DMS153 treated with DMSO at 0.1 percent for 48 hours (cell line): Measurements from ENCODE around the gene ATG14.
"Not testable (repeated sequence)": the region's sequence is repeated elsewhere in the genome, so short reads cannot be mapped to it uniquely, and the experiment has no call there.

Experiments used
- DNase-seq: peaks from one replicate; lab custom pipeline; 2025; ENCODE audit not compliant: unreplicated experiment; lab: John Stamatoyannopoulos, UW

The ATG14 gene

DNA sequence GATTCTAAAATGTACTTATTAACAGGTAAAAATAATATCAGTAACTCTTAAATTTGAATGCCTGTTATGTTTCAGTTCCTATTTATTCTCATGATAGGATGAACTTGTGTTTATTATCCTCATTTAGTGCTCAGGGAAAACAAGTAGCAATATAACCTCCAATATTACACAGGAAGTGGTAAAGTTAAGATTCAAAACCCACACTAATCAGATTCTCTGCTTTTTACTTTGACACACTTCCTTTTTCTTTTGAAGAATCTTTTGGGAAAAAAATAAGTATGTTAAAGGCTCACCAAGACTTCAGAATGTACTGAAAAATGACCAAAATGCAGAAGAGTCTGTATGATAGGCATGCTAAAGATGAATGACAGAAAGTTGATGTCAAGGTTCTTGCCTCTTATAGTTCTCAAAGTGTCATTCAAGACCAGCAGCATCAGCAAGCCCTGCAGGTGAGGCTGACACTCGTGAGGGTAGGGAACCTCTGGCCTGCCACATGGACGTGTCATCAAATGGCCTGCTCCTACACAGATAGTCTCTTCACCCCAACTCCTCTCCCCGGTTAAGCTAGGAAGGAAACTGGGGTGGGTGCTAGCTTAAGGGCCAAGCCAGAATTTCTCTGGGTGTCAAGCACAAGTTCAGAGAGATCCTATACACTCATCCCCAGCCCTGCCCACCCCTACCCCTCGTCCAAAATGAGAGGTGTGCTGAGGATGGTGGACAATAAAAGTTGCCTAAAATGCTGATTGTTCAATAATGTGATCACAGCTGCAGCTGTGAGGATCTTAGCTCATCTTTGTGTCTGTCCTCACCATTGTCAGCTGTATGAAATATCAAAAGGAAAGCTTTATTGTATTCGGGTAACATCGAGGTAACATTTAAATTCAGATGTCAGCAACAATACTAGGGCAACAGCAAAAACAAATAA lies 22.5 kb upstream of the ATG14 start:
- no peak for DNase-seq

DNA sequence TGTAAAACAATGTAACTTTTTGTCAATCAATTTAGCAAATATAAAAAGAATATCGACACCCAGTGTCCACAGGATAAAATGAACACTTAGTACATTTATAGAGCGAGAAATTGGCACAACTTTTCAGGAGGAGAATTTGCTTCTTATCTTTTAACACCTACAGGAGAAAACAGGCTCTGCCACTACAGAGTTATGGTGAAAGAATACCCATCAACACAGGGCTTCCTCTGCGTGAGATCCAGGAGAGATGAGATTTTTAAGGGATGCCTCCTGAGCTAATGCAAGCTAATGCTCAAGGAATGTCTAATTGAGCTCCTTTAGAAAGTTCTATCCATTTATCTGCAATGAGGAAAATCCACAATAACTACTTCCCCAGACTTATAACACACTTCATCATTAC lies 21.0 kb upstream of the ATG14 start:
- DNase-seq = no peak

- DNase-seq = peak; percentile 69
These were observed 18.5 kb upstream of the ATG14 start for GRCh38 chr14:55430024-55430690.

GRCh38 chr14:55427439-55427838 lies 15.8 kb upstream of the ATG14 start:
- DNase-seq = no peak

DNA sequence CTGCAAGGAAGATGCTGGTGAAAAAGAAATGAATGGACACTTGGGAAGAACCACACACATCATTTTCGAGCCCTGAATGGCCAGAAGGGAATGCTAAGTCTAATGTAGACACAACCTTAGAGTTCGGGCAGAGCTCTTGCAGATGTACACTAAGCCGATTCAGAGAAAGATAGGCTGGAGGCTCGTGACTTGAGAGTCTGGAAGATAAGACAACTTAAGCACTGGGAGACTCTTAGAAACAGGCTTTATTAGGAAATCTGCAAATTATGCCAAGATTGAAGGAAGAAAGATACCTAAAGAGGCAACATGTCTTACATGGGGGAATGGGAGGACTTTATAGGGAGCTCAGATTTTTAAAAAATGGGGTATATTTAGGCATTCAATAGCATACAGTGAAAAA lies 15.3 kb upstream of the ATG14 start:
- DNase-seq = no peak

GRCh38 chr14:55425091-55425490 lies 13.5 kb upstream of the ATG14 start:
- no peak for DNase-seq

- no peak for DNase-seq
These were observed 12.3 kb upstream of the ATG14 start for GRCh38 chr14:55423969-55424368.

- not testable (repeated sequence) for DNase-seq
These were observed 10.7 kb upstream of the ATG14 start for GRCh38 chr14:55422338-55422737.

DNA sequence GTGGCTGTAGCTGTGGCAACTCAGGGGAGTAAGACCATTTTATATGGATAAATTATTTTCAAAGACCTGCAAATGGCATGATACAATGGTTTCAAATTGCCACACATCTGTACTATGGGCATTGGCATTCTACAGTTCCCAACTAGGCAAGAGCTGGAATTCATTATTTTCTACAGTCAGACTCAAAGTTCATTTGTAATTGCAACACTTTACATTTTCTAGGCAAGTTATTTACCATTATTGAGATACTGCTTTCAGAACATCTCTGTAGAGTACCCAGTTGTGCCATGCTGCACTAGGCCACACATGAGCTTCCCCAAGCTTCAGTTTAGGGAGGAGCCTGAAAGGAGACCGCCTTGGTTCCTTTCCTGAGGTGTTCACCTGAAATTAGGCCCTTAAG lies 8.0 kb upstream of the ATG14 start:
- no peak for DNase-seq

DNA sequence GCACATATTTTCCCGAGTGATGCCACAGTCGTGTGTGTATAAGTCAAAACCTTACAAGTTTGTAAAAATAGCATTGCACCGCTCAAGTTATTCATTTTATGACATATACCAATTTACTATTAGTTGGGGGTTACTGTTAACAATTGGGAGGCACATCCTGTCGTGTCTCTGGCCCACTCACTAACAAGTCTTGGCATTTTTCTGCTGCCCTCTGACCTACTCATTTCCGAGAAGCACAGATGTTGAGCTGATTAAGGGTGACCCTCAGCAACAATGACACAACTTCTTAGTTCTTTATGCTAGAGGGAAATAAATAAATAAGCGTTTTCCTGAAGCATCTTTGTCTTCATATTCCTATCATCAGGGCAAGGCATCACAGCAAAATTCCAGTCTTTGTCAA lies 6.8 kb upstream of the ATG14 start:
- no peak for DNase-seq

GRCh38 chr14:55417955-55418354 lies 6.3 kb upstream of the ATG14 start:
- DNase-seq = no peak

- DNase-seq = no peak
These were observed 5.2 kb upstream of the ATG14 start for GRCh38 chr14:55416866-55417265.

- no peak for DNase-seq
These were observed 2.9 kb upstream of the ATG14 start for GRCh38 chr14:55414551-55414950.

- no peak for DNase-seq
These were observed 1.0 kb upstream of the ATG14 start for GRCh38 chr14:55412676-55413075.

DNA sequence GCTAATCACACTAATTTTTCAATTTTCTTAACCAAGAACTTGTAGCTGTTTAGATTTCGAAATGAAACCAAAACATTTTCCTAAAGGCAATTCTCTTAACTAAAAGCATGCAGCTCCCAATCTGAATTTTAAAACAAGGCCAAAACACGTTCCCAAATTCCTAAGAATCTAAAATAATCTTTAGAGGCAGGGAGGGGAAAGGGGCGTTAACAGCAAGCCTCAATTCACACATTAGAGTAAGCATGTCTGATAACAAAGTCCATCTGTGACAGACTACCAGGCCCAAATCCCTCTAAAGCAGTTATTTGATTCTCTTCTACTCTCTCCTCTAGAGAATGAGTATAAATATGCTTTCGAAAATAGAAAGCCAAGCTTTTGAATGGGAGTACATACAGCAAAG lies 754 bp downstream of the ATG14 start:
- no peak for DNase-seq

DNA sequence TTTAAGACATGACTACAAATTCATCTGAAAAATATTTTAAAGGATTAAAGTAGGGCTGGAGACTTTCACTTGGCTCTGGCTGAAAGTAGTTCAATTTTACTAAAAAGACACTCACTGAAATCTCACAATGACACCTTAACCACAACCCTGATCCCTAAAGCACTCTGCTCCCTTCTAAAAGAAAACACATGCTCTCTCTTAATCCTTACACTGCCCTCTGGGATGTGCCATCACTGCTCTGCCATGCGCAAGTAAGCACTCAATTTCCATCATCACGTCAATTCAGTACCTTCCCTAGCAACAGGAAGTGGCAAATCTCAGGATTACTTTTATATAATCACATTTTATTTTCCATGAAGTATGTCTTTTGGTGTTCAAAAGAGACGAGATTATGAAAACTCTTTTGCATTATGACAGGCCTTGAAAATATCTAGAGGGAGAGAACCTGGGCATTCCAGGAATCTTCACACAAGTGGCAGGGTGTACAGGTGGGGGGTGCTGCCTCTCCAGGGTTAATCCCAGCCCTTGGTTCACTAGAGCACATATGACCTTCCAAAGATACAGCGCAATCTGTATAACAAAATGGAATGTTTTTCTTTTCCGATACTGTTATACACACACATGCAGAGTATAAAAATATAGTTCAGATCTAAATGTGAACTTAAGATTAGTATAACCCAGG lies 7.3 kb downstream of the ATG14 start:
- DNase-seq = no peak

DNA sequence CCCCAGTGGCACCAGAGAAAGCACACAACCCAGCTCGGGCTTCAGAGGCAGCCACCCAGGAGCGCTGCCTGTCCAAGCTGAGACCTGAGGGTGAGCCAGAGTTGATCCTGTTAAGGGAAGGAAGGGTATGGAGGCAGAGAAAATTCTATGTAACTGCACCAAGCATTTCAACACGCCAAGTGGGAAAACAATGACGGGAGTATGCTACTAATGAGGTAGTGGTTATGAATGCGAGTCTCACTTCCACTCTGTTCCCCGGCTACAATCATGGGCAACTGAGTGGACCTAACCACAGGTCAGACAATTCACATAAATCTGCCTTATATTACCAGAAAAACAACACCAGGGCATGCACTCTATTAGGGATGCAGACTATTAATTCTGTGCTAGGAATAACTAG lies 9.9 kb downstream of the ATG14 start:
- DNase-seq = no peak

- no peak for DNase-seq
These were observed 11.8 kb downstream of the ATG14 start for GRCh38 chr14:55399852-55400251.

DNA sequence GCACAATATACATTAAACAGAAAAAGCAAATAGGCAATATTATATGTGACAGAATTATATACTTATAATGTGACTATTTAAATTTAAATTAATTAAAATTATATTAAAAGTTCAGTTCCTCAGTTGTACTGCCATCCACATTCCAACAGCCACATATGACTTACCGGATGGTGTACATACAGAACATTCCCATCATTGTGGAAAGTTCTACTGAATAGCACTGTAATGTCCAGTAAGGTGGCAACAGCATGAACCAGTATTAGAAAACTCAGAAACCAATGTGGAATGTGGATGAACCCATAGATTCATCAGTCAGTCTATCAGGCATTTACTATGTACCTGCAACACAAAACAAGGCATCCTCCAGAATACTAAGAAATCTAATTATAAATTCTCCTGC lies 12.4 kb downstream of the ATG14 start:
- no peak for DNase-seq

DNA sequence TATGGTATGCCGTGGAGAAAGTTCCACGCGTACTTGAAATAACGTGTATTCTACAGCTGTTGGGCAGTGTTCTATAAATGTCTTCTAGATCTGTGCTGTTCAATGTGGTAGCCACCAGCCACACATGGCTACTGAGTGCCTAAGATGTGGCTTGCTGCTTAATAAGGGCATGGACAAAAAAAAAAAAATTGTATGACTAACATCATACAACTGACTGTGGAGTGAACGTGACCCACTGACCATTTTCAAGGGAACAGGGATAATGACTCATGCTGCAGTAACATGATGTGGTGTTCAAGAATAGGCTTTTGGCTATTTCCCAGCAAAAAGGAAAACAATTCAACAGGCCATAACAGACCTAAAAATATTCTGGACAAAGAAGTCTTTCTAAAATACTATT lies 13.0 kb downstream of the ATG14 start:
- no peak for DNase-seq

- DNase-seq = no peak
These were observed 22.3 kb downstream of the ATG14 start for GRCh38 chr14:55389330-55389729.

DNA sequence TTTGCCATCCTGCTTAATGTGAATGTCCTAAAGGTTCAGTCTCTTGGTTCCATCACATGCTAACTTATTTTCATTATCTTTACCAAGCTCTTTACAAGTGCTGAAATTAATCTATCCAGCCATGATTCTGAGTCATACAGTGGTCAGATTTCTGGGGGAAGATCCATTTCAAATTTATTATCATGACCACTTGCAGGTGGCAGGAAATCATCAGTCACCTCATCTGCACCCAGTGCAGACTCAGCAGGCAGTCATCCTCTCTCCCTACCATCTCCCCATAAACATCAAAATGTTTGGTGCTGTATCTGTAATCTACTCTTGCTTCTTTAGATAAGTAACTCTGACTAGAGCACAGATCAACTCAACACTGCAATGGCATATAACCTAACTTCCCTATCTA lies 23.5 kb downstream of the ATG14 start:
- no peak for DNase-seq
